H1 (cell line): Measurements from ENCODE around the gene RAB40A. TPM values are rescaled to one million over a fixed set of nuclear protein-coding genes. Genes with fewer than 3 reads are reported as not detected.
"Not testable (repeated sequence)": the region's sequence is repeated elsewhere in the genome, so short reads cannot be mapped to it uniquely, and the experiment has no call there.

Source experiments
- CTCF ChIA-PET: fragments of 300-600 bp; sonication (Branson Sonifier 250); formaldehyde crosslinking; loops from one replicate; lab custom pipeline; 2021; ENCODE audit not compliant: partially characterized antibody; lab: Charles Lee
- POLR2A ChIA-PET: fragments of 300-600 bp; sonication (Branson Sonifier 250); formaldehyde crosslinking; loops from one replicate; lab custom pipeline; 2021; ENCODE audit warnings: inconsistent platforms; ENCODE audit not compliant: partially characterized antibody; lab: Charles Lee
- DNase-seq, 2 experiments: peaks; one replicate each; pipeline versions ENCODE4 v3.0.0 to v3.0.0-alpha.2; 2010 to 2022; ENCODE audit warnings: low spot score in 2 of 2, low read depth in 1 of 2, mixed read lengths in 1 of 2
- FAIRE-seq: peaks from 2 replicates; lab custom pipeline; 2011; peaks lifted over from hg19 to GRCh38; lab: Jason Lieb, UNC
- H2AFZ ChIP-seq: 2 replicates; pipeline ENCODE4 v1.8.1; 2012; ENCODE audit warnings: low read length, inconsistent platforms
- H2AK5ac ChIP-seq: 2 replicates; pipeline ENCODE4 v1.6.1; 2013; ENCODE audit warnings: low read depth, low read length
- H2BK120ac ChIP-seq: replicated peaks from 2 replicates; pipeline ENCODE3; 2013; ENCODE audit warnings: low read depth, low read length, inconsistent platforms
- H2BK12ac ChIP-seq: 2 replicates; pipeline ENCODE4 v1.6.1; 2013; ENCODE audit warnings: low read depth, low read length
- H2BK15ac ChIP-seq: 2 replicates; pipeline ENCODE4 v1.6.1; 2013; ENCODE audit warnings: low read length
- H2BK20ac ChIP-seq: 2 replicates; pipeline ENCODE4 v1.6.1; 2013; ENCODE audit warnings: low read length
- H2BK5ac ChIP-seq: 2 replicates; pipeline ENCODE4 v1.6.1; 2013; ENCODE audit warnings: low read depth, low read length
- H3K14ac ChIP-seq: 2 replicates; pipeline ENCODE4 v1.6.1; 2013; ENCODE audit warnings: inconsistent platforms; ENCODE audit not compliant: insufficient read length
- H3K18ac ChIP-seq: 2 replicates; pipeline ENCODE4 v1.6.1; 2013; ENCODE audit warnings: low read length; ENCODE audit errors: extremely low read depth
- H3K23ac ChIP-seq: 2 replicates; pipeline ENCODE4 v1.6.1; 2013; ENCODE audit warnings: inconsistent platforms; ENCODE audit not compliant: insufficient read length
- H3K23me2 ChIP-seq: 2 replicates; pipeline ENCODE4 v1.6.1; 2013; ENCODE audit warnings: low read depth, low read length
- H3K27ac ChIP-seq: 2 replicates; pipeline ENCODE4 v1.6.1; 2011; ENCODE audit warnings: low read depth, low read length, inconsistent platforms
- H3K27me3 ChIP-seq, 4 experiments: replicated peaks in 1 of 4; 1 replicate in 1 of 4; 2 replicates in 3 of 4; pipeline versions ENCODE4 v1.6.1 to v1.8.1; 2011 to 2013; ENCODE audit warnings: low read length in 3 of 4, mild to moderate bottlenecking in 3 of 4, inconsistent platforms in 2 of 4, mixed read lengths in 2 of 4, moderate library complexity in 1 of 4; ENCODE audit not compliant: control insufficient read depth in 3 of 4, insufficient read depth in 3 of 4; ENCODE audit errors: extremely low read depth in 1 of 4
- H3K36me3 ChIP-seq, 4 experiments: 2 replicates each; pipeline versions ENCODE4 v1.6.1 to v1.8.1; 2011 to 2013; ENCODE audit warnings: mild to moderate bottlenecking in 4 of 4, low read length in 3 of 4, moderate library complexity in 2 of 4, control low read depth in 1 of 4, inconsistent platforms in 1 of 4; ENCODE audit not compliant: insufficient read depth in 4 of 4, control insufficient read depth in 2 of 4
- H3K4ac ChIP-seq: replicated peaks from 2 replicates; pipeline ENCODE3; 2013; ENCODE audit warnings: low read length, low read depth, mixed read lengths, inconsistent platforms; ENCODE audit not compliant: insufficient read length
- H3K4me1 ChIP-seq, 4 experiments: replicated peaks in 1 of 4; 1 replicate in 1 of 4; 2 replicates in 3 of 4; pipeline versions ENCODE4 v1.6.1 to v1.8.1; 2011 to 2013; ENCODE audit warnings: low read length in 3 of 4, inconsistent platforms in 2 of 4, mixed read lengths in 1 of 4; ENCODE audit not compliant: insufficient read depth in 4 of 4, control insufficient read depth in 3 of 4
- H3K4me2 ChIP-seq, 2 experiments: 2 replicates each; pipeline versions ENCODE4 v1.6.1 to v1.8.1; 2011 to 2013; ENCODE audit warnings: low read depth in 2 of 2, low read length in 2 of 2, control low read depth in 1 of 2, inconsistent platforms in 1 of 2, mild to moderate bottlenecking in 1 of 2; ENCODE audit not compliant: insufficient read depth in 1 of 2
- H3K4me3 ChIP-seq, 4 experiments: fragments of 200-600, 300-600 bp in 1 of 4; sonication (generic), shearing (Covaris generic), sonication (Bioruptor Twin) in 1 of 4; 2 replicates each; pipeline versions ENCODE4 v1.5.1 to v1.8.1; 2011 to 2016; ENCODE audit warnings: low read length in 4 of 4, low read depth in 3 of 4, control low read depth in 2 of 4, inconsistent platforms in 2 of 4, mild to moderate bottlenecking in 2 of 4, mixed read lengths in 1 of 4, moderate library complexity in 1 of 4; ENCODE audit not compliant: insufficient read depth in 2 of 4; ENCODE audit errors: extremely low read depth in 1 of 4
- H3K56ac ChIP-seq: replicated peaks from 2 replicates; pipeline ENCODE3; 2013; ENCODE audit warnings: low read depth, mild to moderate bottlenecking, mixed read lengths, low read length, inconsistent platforms; ENCODE audit not compliant: insufficient read length
- H3K79me1 ChIP-seq: 2 replicates; pipeline ENCODE4 v1.6.1; 2013; ENCODE audit warnings: low read depth, low read length, control low read depth
- H3K79me2 ChIP-seq, 2 experiments: 2 replicates each; pipeline versions ENCODE4 v1.6.1 to v1.8.1; 2012 to 2013; ENCODE audit warnings: low read length in 2 of 2, mild to moderate bottlenecking in 2 of 2, inconsistent platforms in 1 of 2; ENCODE audit not compliant: insufficient read depth in 2 of 2, control insufficient read depth in 1 of 2
- H3K9ac ChIP-seq, 4 experiments: replicated peaks in 1 of 4; 1 replicate in 1 of 4; 2 replicates in 3 of 4; pipeline versions ENCODE4 v1.6.1 to v1.8.1; 2011 to 2013; ENCODE audit warnings: low read depth in 3 of 4, low read length in 3 of 4, control low read depth in 2 of 4, mild to moderate bottlenecking in 2 of 4, moderate library complexity in 2 of 4, inconsistent platforms in 1 of 4; ENCODE audit errors: extremely low read depth in 1 of 4
- H3K9me3 ChIP-seq, 2 experiments: 2 replicates each; pipeline versions ENCODE4 v1.6.1 to v1.8.1; 2012 to 2013; ENCODE audit warnings: mild to moderate bottlenecking in 2 of 2, moderate library complexity in 2 of 2, control low read depth in 1 of 2, inconsistent platforms in 1 of 2, low read depth in 1 of 2, low read length in 1 of 2, mixed read lengths in 1 of 2; ENCODE audit not compliant: insufficient read depth in 2 of 2
- H4K20me1 ChIP-seq, 2 experiments: replicated peaks in 1 of 2; 2 replicates each; pipeline versions ENCODE3 to v1.8.1; 2011 to 2013; ENCODE audit warnings: inconsistent platforms in 2 of 2, low read length in 2 of 2, mild to moderate bottlenecking in 1 of 2; ENCODE audit not compliant: insufficient read depth in 2 of 2, control insufficient read depth in 1 of 2
- H4K5ac ChIP-seq: 2 replicates; pipeline ENCODE4 v1.6.1; 2013; ENCODE audit warnings: low read length, low read depth, mixed read lengths, inconsistent platforms; ENCODE audit not compliant: insufficient read length
- H4K8ac ChIP-seq: 2 replicates; pipeline ENCODE4 v1.8.0; 2013; ENCODE audit warnings: mild to moderate bottlenecking, moderate library complexity, low read length, inconsistent platforms; ENCODE audit not compliant: insufficient read depth; ENCODE audit errors: extremely low read depth
- H4K91ac ChIP-seq: replicated peaks from 2 replicates; pipeline ENCODE3; 2013; ENCODE audit warnings: low read length, mixed read lengths, inconsistent platforms; ENCODE audit not compliant: insufficient read length
- ATF2 ChIP-seq: IDR thresholded peaks from 2 replicates; pipeline ENCODE4 v1.6.1; 2012; ENCODE audit warnings: low read length, inconsistent platforms
- WGBS, 2 experiments: shearing (Covaris generic) in 1 of 2; methylation state at CpG; one replicate each; pipeline versions ENCODE4 v1.1.6 to v1.1.7; 2013 to 2015; ENCODE audit warnings: low lambda C conversion rate in 2 of 2, mixed read lengths in 2 of 2, inconsistent platforms in 1 of 2, low coverage in 1 of 2, missing lambda C conversion rate in 1 of 2; ENCODE audit not compliant: insufficient replicate concordance in 2 of 2, insufficient coverage in 1 of 2, insufficient read length in 1 of 2; ENCODE audit errors: extremely low coverage in 1 of 2, missing lambda C conversion rate in 1 of 2; 5-methylcytosine and 5-hydroxymethylcytosine counted together
- polyA plus RNA-seq, 7 experiments: library from polyadenylated mRNA; depleted of rRNA in 3 of 7; stranded (reverse) in 5 of 7; unstranded in 2 of 7; fragments of >200 nt in 5 of 7; fragments of 200-250 nt in 2 of 7; gene quantifications; 1 replicate in 5 of 7; 2 replicates in 1 of 7; 4 replicates in 1 of 7; pipeline versions ENCODE4 v1.2.1 to v1.2.3, GENCODE V29; 2011 to 2013; ENCODE audit warnings: missing spikeins in 2 of 7, mixed read lengths in 2 of 7
- total RNA-seq: library from RNA; stranded (reverse); fragmentation: NEBNext Ultra II Directional; extraction: Animal tissue kit (Norgen Biotek cat#: 25700); gene quantifications from 2 replicates; pipeline ENCODE4 v1.2.1, GENCODE V29; 2021

RAB40A gene
- total and polyA plus RNA-seq, 2 of the 8 experiments (the other 6 are each of a cell fraction or from before 2014, with no cell fraction given) = 0.09 to 0.21 TPM

- no peak for TF ChIP-seq ATF2
These were observed 58.1 kb downstream of the RAB40A start (continued) for GRCh38 chrX:103461156-103461555.

GRCh38 chrX:103460001-103460755 is 59.1 kb downstream of the RAB40A start:
- H3K27ac ChIP-seq, H3K27me3 ChIP-seq, H3K56ac ChIP-seq, H3K36me3 ChIP-seq, H3K14ac ChIP-seq, H3K23me2 ChIP-seq, H2AK5ac ChIP-seq, H2BK15ac ChIP-seq, H3K4me2 ChIP-seq, H3K9ac ChIP-seq, H4K5ac ChIP-seq, H3K23ac ChIP-seq, H2BK5ac ChIP-seq, H4K20me1 ChIP-seq, H2BK120ac ChIP-seq, H3K4ac ChIP-seq, H2BK20ac ChIP-seq, H3K4me3 ChIP-seq, H2BK12ac ChIP-seq, H3K79me1 ChIP-seq, DNase-seq, FAIRE-seq, H4K8ac ChIP-seq, H3K79me2 ChIP-seq, H3K4me1 ChIP-seq, H3K18ac ChIP-seq, H2AFZ ChIP-seq, H4K91ac ChIP-seq: not testable (repeated sequence)
- ChIA-PET CTCF (interaction anchor here (0.7 kb wide), 1 partner anchor 13 kb away, joined by 4 read pairs; no protein-coding TSS in a partner anchor), POLR2A (interaction anchor here (0.7 kb wide), 1 partner anchor 91 kb away, joined by 3 read pairs; no protein-coding TSS in a partner anchor)
- 90% methylated on average over 11 of the region's 15 CpGs; no CpG with 5 or more reads in 1 of the 2 experiments for WGBS, 2 experiments
- peaks cover 0 to 10% of the 10 kb centered on the region in 2 experiments; a peak in 1 of 4 replicates for H3K9me3 ChIP-seq
